ENCODE data around the gene KPTN.

The KPTN gene

DNA sequence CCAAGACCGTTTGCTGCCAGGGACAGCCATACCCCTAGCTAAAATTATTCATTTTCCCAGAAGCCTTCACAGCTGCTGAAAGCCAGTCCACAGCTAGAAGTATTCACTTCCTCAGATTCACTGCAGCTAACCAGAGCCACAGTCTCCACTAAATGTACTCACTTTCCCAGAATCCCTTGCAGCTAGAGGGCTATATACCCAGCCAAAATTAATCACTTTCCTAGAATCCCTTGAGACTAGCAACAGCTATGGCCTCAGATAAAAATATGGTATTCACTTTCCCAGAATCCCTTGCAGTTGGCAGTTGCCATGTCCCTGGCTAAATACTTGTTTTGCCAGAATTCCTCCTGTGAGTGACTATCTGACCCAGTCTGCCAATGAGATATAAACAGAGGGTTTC lies 50.9 kb downstream of the KPTN start:
- DNase-seq (ENCODE audit: low read depth), result no peak
- no peak overlapping the region for H3K4me3 ChIP-seq (ENCODE audit: low read length)
- TF ChIP-seq, protein P1, sequence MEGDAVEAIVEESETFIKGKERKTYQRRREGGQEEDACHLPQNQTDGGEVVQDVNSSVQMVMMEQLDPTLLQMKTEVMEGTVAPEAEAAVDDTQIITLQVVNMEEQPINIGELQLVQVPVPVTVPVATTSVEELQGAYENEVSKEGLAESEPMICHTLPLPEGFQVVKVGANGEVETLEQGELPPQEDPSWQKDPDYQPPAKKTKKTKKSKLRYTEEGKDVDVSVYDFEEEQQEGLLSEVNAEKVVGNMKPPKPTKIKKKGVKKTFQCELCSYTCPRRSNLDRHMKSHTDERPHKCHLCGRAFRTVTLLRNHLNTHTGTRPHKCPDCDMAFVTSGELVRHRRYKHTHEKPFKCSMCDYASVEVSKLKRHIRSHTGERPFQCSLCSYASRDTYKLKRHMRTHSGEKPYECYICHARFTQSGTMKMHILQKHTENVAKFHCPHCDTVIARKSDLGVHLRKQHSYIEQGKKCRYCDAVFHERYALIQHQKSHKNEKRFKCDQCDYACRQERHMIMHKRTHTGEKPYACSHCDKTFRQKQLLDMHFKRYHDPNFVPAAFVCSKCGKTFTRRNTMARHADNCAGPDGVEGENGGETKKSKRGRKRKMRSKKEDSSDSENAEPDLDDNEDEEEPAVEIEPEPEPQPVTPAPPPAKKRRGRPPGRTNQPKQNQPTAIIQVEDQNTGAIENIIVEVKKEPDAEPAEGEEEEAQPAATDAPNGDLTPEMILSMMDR (conservative IDR thresholded peaks at IDR 0.05; ENCODE audit: low read depth, low read length), result no peak

DNA sequence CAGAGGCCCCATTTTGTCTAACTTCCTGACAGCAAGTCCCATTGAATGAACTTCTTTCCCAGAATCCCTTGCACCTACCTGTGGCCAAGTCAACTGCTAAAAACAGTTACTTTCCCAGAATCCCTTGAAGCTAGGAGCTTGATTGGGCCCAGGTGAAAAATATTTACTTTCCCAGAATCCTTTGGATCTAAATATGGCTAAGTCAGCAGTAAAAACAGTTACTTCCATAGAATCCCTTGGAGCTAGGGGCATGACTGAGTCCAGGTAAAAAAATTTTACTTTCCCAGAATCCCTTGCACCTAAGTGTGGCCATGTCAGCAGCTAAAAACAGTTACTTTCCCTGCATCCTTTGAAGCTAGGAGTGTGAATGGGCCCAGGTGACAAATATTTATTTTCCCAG lies 51.5 kb downstream of the KPTN start:
- TF ChIP-seq, protein P1 (conservative IDR thresholded peaks at IDR 0.05; ENCODE audit: low read depth, low read length), result no peak

DNA sequence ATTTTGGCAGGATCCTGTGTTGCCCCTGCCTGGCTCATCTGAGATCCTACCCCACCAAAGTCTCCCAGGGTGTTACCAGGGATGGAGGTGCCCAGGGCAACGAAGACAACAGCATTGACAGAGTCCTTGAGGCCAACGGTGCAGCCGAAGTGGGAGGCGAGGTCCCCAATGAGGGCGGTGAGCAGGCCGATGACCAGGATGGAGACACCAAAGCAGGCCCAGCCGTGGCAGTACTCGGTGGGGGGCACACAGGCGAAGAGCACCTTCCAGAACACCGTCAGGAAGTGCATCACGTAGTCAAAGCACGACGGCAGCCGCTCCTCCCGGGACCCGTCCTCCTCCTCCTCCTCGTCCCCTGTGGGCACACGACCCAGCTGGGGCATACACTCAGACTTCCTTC lies 51.9 kb downstream of the KPTN start:
- TF ChIP-seq, protein P1 (conservative IDR thresholded peaks at IDR 0.05; ENCODE audit: low read depth, low read length), result no peak
- H3K4me3 ChIP-seq (ENCODE audit: low read length), result no peak overlapping the region
- no peak for DNase-seq (ENCODE audit: low read depth)

More for the DNA sequence above, 51.5 kb downstream of the KPTN start:
- DNase-seq (ENCODE audit: low read depth), result no peak
- no peak overlapping the region for H3K4me3 ChIP-seq (ENCODE audit: low read length)

DNA sequence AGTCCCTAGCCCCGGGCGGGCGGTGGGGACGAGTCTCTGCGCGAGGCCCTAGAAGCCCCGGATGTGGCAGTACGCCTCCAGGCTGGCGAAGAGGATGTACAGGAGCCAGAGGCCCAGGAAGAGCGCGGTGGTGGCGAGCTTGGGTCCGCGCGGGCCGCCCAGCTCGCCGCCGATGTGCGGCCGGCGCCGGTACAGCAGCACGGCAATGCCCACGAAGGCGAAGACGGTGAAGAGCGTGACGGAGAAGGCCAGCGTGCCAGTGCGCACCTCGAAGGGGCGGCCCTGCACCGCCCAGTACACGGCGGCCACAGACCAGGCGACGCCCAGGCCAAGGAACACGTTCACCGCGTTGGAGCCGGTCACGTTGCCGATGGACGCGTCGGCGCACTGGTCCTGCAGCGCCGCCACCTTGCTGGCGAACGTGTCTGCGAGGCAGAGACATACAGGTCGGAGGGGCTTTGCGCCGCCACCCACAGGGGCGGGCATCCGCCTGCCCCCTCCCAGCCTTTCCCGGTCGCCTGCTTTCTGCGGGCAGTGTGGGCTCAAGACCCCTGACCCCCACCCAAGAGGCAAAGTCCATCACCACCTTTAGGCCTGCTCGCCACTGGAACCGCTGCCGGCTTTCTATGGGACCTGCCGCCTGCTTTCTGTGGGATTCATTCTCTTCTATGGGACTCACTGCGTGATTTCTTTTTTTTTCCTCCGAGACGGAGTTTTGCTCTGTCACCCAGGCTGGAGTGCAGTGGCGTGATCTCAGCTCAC lies 53.8 kb downstream of the KPTN start:
- H3K4me3 ChIP-seq (ENCODE audit: low read length), result peak overlapping the region; percentile 10
- TF ChIP-seq, protein P1 (conservative IDR thresholded peaks at IDR 0.05; ENCODE audit: low read depth, low read length), result peak; percentile 20
- no peak for DNase-seq (ENCODE audit: low read depth)

DNA sequence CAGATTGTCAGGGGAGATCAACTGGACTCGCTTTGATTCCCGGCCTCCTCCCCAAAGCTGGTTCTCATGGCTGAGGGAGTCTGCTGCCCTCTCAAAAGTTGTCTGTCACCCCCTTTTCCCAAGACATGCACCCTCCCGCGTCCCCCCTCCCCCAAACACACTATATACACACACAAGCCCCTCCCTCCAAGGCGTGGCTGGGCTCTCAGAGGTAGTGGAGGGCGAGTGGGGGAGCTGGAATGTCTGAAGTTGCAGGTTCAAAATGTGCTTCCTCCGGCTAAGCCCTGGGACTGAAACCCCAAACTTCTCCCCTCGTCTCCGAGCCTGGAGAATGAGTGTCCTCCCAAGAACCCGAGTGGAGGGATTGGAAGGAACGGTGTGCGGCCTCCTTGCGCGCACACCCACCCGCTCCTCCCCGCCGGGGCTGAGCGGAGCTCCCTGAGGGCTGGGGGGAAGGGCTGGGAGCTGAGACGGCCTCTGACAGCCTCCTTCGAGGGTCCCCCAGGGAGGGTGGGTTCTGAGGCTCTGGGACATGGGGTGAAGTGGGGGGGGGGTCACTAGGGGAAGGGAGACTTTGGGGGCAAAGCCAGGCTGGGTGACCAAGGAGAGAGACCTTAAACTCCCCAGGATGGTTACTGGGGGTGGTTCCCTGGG lies 54.8 kb downstream of the KPTN start:
- H3K4me3 ChIP-seq (ENCODE audit: low read length), result no peak overlapping the region
- DNase-seq (ENCODE audit: low read depth), result no peak
- TF ChIP-seq, protein P1 (conservative IDR thresholded peaks at IDR 0.05; ENCODE audit: low read depth, low read length), result no peak

DNA sequence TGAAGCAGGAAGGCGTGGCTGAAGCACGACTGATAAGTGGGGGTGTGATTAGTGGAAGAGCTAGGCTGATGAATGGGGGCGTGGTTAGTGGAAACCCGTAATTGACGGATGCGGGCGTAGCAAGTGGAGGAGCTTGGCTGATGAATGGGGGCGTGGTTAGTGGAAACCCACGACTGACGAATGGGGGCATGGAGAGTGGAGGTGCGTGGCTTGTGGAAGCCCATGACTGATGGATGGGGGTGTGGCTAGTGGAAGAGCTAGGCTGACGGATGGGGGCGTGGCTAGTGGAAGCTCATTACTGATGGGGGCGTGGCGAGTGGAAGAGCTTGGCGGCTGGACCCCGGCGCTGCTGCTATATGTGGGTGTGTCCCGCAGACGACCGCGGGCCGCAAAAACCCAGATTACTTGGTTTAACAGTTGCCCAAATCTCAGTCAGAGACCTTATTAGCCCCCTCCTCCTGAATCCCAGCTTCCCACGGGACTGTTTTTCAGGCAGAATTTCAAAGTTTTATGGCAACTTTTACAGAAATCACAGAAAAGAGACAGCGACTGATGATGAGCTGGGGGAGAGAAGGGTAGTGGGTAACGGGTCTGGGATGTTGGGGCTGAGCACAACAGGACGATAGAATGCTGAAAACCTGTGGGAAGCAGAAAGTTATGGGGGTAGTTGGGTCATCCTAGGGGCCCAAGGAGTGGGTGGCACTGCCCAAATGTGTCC lies 55.7 kb downstream of the KPTN start:
- peak overlapping the region; percentile 32 for H3K4me3 ChIP-seq (ENCODE audit: low read length)
- TF ChIP-seq, protein P1 (conservative IDR thresholded peaks at IDR 0.05; ENCODE audit: low read depth, low read length), result no peak
- DNase-seq (ENCODE audit: low read depth), result peak; percentile 90
